Suppressor macrophage (primary cell): Measurements from ENCODE around the gene STUB1.

Experiments used
- DNase-seq, 4 experiments: peaks; one replicate each; pipeline ENCODE4 v3.0.0-alpha.2; 2020 to 2022

STUB1 gene

GRCh38 chr16:694863-695354 lies 14.7 kb downstream of the STUB1 start:
- no peak for DNase-seq

GRCh38 chr16:695355-696089 lies 15.3 kb downstream of the STUB1 start:
- peak in 3 of 4 experiments; percentile 14 to 48 (median 24) for DNase-seq

DNA sequence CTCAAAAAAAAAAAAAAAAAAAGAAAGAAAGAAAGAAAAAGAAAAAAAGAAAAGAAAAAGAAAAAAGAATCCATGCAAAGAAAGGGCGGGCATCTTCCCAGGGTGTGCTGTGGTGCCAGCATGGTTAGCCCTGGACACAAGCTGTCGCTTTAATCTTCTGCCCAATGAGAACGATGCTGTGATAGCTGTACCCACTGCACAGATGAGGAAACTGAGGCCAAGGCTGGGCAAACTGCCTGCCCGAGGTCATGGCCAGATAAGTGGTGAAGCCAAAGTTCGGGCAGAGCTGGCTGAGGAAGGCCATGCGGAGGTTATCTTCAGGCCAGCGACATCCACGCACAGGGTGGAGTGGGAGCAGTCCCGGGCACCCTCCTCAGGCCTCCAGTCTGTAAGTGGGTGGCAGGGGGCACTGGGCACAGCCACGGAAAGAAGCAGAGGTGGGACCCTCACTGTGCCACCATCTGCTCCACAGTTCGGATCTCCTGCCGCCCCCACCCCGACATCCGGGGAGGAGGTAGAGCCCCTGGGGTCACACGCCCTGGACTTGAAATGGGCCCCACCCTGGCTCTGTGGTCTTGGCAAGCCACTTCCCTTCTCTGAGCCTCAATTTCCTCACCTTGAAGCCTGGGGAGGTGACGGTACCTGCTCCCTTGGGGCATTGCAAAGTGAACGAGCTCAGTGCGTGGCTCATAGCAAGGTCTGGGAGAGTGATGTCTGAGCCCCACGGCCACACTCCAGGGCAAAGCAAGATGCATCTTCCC lies 18.9 kb downstream of the STUB1 start:
- no peak for DNase-seq

GRCh38 chr16:700684-701584 lies 20.7 kb downstream of the STUB1 start:
- peak in 3 of 4 experiments; percentile 32 to 62 (median 51) for DNase-seq

- no peak for DNase-seq
Observed at GRCh38 chr16:702341-702740, 22.1 kb downstream of the STUB1 start.

DNA sequence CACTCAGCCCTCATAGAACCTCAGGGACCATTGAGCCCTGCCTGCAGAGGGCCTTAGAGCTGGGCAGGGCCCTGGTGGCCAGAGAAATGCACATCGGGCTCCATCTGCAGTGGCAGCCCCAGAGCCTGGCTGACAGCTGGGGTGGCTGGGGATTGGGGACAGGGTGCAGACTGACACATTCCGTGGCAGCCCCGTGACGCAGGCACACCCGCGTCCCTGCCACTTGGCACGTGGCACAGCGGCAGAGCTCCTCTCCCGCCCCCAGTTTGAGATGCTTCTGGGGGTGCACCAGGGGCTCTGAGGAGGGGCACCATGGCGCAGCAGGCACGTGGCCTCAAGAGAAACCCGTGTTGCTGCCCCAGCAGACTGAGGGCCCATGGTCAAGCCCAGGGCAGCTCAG lies 23.2 kb downstream of the STUB1 start:
- no peak for DNase-seq

GRCh38 chr16:704047-704446 lies 23.8 kb downstream of the STUB1 start:
- DNase-seq: no peak

DNA sequence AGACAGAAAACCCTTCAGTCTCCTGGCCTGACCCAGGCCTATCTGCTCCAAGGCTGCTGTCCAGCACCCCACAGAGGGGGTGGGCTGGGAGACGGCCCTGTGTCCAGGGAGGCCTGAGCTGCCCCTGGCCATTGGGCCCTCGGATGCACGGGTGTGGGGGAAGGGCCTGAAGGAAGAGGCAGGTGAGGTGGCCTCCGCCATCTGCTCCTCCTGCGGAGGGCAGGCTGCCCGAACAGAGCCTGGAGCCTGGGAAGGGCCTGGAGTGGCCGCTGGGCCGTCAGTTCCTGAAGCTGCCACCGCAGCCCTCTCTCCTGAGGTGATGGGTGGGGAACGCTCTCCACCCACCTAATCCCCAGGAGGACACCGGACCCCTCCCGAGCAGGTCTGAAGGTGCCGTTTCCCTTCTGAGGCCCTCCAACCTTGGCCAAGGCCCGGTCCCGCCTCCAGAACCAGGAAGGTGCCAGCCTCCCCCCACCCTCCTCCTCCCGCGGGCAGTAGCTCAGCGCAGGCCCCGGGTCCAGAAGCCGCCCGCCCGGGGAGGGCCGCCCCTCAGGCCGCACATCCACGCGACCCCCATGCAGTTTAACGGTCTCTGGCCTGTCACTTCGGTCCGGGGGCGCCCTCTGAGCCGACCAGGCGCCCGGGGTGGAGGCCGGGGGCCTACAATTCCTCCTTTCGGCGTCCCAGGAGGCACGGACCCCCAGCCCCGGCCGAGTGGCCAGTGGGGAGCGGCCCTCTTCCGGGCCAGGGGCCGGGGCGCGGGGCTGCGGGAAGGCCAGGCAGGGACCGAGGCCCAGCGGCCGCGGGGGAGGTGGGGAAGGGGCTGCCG lies 24.6 kb downstream of the STUB1 start:
- DNase-seq: no peak

DNA sequence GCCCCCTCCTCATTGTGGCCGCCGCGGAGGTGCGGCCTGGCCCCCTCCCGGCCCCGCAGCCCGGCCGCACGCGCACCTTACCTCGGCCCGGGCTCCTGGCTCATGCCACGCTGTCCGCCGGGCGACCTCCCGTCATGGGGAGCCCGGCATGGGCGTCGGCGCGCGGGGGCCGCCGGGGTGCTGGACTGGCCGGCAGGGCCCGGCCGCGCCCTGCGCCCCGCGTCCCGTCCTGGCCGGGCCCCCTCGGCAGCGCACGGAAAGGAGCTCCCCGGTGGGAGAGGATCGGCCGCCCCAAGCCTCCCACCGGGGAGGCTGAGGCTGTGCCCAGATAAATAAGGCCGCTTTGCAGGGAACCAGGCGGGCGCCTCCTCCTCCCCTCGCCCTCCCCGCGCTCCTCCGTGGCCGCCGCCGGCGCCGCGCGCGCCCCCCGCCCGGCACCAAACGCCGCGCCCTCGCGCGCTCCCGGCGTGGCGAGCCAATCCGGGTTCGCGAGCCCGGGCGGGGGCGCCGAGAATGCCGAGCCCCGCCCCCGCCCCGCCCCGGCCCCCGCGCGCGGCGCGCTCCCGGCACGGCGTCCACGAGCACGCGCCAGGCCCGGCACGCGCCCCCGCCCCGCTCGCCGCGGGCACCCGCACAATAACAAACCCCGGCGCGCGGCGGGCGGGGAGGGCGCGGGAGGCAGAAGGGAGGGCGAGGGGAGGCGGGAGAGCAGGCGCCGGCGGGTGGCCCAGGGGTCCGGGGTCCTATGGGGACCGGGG lies 25.4 kb downstream of the STUB1 start, which contains the start of gene FBXL16:
TSS of gene FBXL16 (minus strand) at position 371 of the 758 bp plus-strand sequence. CDS start 8,396 bp downstream, outside the sequence.
- DNase-seq: peak in 1 of 4 experiments; percentile 34

DNA sequence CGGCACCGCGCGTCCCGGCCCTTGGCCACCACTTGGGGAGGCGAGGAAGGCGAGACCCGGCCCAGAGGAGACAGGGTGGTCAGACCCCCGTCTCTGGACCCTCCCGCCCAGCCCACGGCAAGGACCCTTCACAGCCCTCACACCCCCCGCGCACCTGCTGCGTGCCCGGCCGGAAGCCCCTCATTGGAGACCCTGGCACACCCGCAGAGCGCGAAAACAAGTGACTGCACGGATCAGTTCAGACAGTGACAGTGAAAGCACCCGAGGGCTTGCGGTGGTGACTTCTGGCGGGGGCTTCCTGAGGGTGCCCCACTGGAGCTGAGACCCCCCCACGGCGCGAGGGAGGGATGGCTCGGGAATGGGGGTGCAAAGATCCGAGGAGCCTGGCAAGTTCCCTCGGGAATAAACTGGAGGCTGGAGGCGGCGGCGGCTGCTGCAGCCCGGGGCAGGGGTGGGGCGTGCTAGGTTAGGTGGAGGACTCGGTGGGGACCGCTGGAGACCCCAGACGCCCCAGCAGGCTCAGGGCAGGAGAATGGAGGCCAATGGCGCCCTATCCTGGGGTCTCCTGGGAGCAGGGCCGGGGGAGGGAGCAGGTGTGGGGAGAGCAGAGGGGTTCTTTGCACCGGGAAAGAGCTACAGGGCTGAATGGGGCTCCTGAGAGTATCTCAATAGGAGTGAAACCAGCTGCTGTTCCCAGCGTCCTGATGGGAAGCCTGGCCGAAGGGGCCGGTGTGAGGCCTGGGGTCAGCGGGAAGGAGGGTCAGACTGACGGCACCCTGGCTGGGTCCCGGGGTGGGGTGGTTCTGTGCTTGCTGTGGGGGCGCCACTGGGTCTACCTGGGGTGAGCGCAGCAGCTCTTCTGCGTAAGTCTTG lies 26.2 kb downstream of the STUB1 start:
- DNase-seq: no peak

- DNase-seq: no peak
Observed at GRCh38 chr16:707062-707538, 26.9 kb downstream of the STUB1 start.

DNA sequence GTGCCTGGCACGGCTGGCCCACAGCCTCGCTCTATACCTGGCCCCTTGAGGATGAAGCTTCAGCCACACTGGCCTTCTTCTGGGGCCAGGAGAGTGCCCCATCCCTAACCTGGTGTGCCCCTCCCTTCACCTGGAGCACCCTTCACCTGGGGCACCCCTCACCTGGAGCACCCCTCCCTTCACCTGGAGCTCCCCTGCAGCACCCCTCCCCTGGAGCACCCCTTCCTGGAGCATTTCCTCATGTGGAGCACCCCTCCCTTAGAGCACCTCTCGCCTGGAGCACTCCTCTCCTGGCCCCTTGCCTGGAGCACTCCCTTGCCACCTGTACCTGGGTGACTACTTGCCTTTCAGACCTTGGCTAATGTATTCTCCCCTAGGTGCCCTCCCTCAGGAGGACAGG lies 27.8 kb downstream of the STUB1 start:
- no peak for DNase-seq

- no peak for DNase-seq
Observed at GRCh38 chr16:708959-709358, 28.7 kb downstream of the STUB1 start.

DNA sequence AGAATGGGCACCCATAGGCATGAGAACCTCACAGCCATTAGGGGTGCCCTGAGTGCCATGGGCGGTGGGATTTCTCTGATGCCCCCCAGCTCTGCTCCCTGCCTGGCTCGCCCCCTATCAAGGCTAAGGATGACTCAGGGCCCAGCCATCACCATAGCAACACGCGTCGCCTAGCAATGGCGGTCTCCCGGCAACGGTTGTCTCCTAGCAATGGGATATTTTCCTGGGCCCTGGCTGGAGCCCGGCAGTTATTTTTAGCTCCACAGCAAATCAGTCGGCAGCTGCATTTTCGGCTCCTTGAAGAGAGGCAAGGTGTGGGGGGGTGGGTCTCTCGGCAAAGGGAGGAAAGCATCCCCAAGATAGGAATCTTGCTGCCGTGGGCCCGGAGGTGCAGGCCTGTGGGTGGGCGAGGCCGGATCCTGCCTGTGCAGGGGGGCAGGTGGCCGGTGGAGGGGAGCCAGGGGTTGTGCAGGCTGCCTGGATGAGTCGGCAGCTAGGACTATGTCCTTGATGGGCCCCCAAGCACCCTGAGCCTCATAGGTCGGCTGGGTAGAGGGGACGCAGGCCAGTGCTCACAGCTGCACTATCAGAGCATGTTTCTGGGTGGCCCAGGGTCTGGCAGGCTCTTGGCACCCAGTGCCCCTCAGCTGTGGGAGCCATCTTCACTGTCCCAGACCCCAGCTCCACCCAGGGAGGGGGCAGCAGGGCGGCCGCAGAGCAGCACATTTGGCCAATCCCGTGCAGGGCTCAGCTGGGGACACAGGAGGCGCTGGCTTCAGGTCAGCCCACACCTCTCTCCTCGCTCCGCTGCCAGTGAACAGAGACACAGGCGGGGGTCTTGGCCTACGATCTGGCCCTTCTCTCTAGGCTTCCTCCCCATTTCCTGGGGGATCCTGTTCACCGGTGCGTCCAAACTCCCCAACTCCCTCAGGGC lies 29.6 kb downstream of the STUB1 start:
- DNase-seq: peak in 1 of 4 experiments; percentile 16

- DNase-seq: no peak
Observed at GRCh38 chr16:710500-711075, 30.4 kb downstream of the STUB1 start.

DNA sequence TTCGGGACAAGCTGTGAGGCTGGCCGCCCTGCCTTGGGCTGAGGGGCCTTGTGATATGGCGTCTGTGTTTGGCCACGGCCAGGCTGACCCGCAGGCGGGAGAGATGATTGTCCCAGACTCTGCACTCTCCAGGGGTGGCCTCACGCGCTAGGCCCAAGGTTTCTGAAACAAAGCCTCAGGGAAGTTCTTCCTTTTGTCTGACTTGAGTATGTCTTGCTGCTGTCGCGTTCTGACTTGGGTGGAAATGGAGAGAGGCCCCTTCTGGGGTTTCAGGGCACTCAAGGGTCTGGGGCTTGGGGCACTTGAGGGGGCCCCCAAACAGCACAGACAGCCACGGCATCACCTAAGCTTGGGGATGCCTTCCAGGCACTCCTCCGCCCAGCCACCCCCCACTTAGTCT lies 30.9 kb downstream of the STUB1 start:
- DNase-seq: no peak

- DNase-seq: peak; percentile 80 to 93 (median 89)
Observed at GRCh38 chr16:711548-712320, 31.5 kb downstream of the STUB1 start.
